NCI-H526 treated with DMSO at 0.1 percent for 48 hours (cell line): ENCODE measurements around the gene CEACAM16.
A peak's percentile ranks its signal among the peaks of the same experiment; 100 is the strongest.
"Not testable (repeated sequence)": the region's sequence is repeated elsewhere in the genome, so short reads cannot be mapped to it uniquely, and the experiment has no call there.

Experiments used
- DNase-seq: peaks from one replicate; lab custom pipeline; 2025; lab: John Stamatoyannopoulos, UW

Gene CEACAM16

GRCh38 chr19:44703336-44704078, 4.6 kb downstream of the CEACAM16 start:
- DNase-seq: no peak

- DNase-seq: no peak
Observed at GRCh38 chr19:44704982-44705381, 6.0 kb downstream of the CEACAM16 start.

GRCh38 chr19:44705502-44706010, 6.6 kb downstream of the CEACAM16 start:
- no peak for DNase-seq

GRCh38 chr19:44706506-44707236, 7.7 kb downstream of the CEACAM16 start:
- no peak for DNase-seq

- no peak for DNase-seq
Observed at GRCh38 chr19:44707794-44708193, 8.8 kb downstream of the CEACAM16 start.

- DNase-seq: no peak
Observed at GRCh38 chr19:44708940-44709339, 10.0 kb downstream of the CEACAM16 start.

GRCh38 chr19:44709434-44710266, 10.7 kb downstream of the CEACAM16 start:
- DNase-seq: not testable (repeated sequence)

GRCh38 chr19:44710483-44710882, 11.5 kb downstream of the CEACAM16 start:
- no peak for DNase-seq

GRCh38 chr19:44712864-44713515, 14.0 kb downstream of the CEACAM16 start:
- no peak for DNase-seq

GRCh38 chr19:44714597-44715169, 15.7 kb downstream of the CEACAM16 start:
- no peak for DNase-seq

- DNase-seq: no peak
Observed at GRCh38 chr19:44717603-44718002, 18.7 kb downstream of the CEACAM16 start.

GRCh38 chr19:44718441-44719261, 19.7 kb downstream of the CEACAM16 start:
- no peak for DNase-seq

- DNase-seq: no peak
Observed at GRCh38 chr19:44719262-44719701, 20.3 kb downstream of the CEACAM16 start.

- DNase-seq: not testable (repeated sequence)
Observed at GRCh38 chr19:44720396-44720795, 21.4 kb downstream of the CEACAM16 start.

GRCh38 chr19:44720945-44721344, 22.0 kb downstream of the CEACAM16 start:
- DNase-seq: peak; percentile 30

- not testable (repeated sequence) for DNase-seq
Observed at GRCh38 chr19:44721369-44721768, 22.4 kb downstream of the CEACAM16 start.

- DNase-seq: no peak
Observed at GRCh38 chr19:44722131-44723121, 23.5 kb downstream of the CEACAM16 start.

- DNase-seq: no peak
Observed at GRCh38 chr19:44723299-44723951, 24.5 kb downstream of the CEACAM16 start.

GRCh38 chr19:44723952-44724319, 25.0 kb downstream of the CEACAM16 start:
- peak; percentile 12 for DNase-seq
